GM08714 (cell line): ENCODE measurements around the gene SLC25A26.

Experiments
- H3K4me3 ChIP-seq: fragments of 200-500 bp; sonication (Bioruptor generic); 2 replicates; pipeline ENCODE4 v1.5.1; 2014; ENCODE audit warnings: mild to moderate bottlenecking, low read length, inconsistent platforms
- ZNF274 ChIP-seq: IDR thresholded peaks from 2 replicates; pipeline ENCODE4 v1.6.1; 2012; ENCODE audit warnings: mild to moderate bottlenecking, low read depth, low read length

Gene SLC25A26

GRCh38 chr3:66312039-66312438, 91.2 kb downstream of the SLC25A26 start:
- no peak overlapping the region for H3K4me3 ChIP-seq
- TF ChIP-seq ZNF274: no peak

- TF ChIP-seq ZNF274: no peak
- H3K4me3 ChIP-seq: no peak overlapping the region
Measured at GRCh38 chr3:66314455-66314854, 93.7 kb downstream of the SLC25A26 start.

- TF ChIP-seq ZNF274: no peak
- no peak overlapping the region for H3K4me3 ChIP-seq
Measured at GRCh38 chr3:66317750-66318376, 97.1 kb downstream of the SLC25A26 start.

DNA sequence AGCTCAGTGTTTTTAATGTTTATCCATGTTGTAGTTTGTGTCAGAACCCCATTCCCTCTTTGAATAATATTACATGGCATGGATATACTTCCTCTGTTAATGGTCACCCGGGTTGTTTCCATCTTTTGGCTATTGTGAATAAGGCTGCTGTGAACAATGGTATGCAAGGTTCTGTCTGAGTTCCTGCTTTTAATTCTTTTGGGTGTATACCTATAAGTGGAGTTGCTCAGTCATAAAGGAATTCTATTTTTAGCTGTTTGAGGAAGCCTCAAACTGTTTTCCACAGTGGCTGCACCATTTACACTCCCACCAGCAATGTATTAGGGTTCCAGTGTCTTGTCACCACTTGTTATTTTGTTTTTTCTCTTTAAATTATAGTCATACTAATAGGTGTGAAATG, 99.6 kb downstream of the SLC25A26 start:
- TF ChIP-seq ZNF274: no peak
- H3K4me3 ChIP-seq: no peak overlapping the region

GRCh38 chr3:66322436-66322835, 101.6 kb downstream of the SLC25A26 start:
- H3K4me3 ChIP-seq: no peak overlapping the region
- TF ChIP-seq ZNF274: no peak

DNA sequence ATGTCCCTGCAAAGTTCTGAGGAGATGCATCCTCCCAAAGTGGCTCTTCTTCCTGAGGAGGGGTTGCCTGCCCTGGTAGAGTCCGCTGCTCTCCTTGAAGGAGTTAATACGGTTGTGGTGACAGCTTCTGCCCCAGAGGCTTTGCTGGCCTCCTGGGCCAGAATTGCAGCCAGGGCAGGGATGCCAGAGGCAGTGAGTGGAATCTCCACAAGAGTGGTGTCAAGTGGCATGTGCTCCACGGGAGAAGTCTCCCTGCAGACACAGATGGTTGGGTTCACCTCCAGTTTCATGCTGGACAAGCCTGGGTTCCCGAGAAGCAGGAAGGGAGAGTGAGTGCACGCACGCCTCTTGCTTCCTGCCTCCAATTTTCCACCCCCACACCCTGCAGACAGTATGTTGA, 105.5 kb downstream of the SLC25A26 start:
- no peak overlapping the region for H3K4me3 ChIP-seq
- no peak for TF ChIP-seq ZNF274

DNA sequence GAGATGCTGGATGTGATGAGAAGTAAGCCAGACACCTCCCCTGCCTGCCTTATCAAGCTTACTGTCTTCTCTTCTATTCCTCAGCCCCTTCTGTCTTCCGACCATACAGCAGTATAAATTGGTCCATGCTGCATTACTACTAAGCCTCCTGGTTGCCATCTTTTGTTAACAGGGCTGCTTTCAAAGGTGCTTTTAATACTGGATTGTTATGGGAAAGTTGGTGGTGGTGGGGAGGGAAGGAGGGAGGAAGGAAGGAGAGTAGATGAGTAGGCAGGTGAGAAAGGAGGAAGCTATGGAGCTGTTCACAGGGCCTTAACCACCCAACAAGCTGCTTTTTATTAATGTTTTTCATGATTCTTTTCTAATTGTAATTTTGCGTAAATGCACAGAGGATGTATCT, 114.9 kb downstream of the SLC25A26 start:
- H3K4me3 ChIP-seq: no peak overlapping the region
- no peak for TF ChIP-seq ZNF274

DNA sequence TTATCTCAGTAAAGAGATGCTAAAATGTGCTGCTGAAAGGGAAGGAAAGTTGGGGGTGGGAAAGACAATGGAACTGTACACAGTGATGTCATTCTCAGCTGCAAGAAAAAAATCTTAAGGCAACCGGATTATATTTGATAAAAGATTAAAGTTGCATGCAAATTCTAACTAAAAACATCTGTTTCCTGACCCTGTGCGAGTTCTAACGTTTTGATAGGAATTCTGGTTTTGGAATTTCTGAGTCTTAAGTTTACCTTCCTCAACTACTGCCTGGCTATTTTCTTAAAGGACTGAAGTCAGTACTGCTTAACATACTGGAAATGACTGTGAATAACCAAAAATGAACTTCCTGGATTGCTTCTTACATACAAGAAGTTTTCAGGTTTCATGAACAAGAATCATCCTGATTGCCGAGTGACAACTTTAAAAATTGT, 115.5 kb downstream of the SLC25A26 start:
- TF ChIP-seq ZNF274: no peak
- no peak overlapping the region for H3K4me3 ChIP-seq

DNA sequence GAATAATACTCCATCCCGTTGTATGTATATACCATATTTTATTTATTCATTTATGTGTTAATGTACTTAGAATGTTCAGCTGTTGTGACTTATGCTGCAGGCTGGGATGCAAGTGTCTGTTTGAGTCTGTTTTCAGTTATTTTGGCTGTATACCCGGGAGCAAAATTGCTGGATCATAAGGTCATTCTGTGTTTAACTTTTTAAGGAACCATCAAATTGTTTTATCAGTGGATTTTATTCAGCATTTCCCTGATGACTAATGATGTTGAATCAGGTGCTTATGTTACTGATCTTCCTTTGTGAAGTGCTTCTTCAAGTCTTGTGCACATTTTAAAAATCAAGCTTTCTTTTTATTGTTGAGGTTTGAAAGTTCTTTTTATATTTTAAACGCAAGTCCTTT, 118.1 kb downstream of the SLC25A26 start:
- no peak for TF ChIP-seq ZNF274
- no peak overlapping the region for H3K4me3 ChIP-seq

- no peak for TF ChIP-seq ZNF274
- no peak overlapping the region for H3K4me3 ChIP-seq
Measured at GRCh38 chr3:66342717-66343356, 122.0 kb downstream of the SLC25A26 start.

- no peak for TF ChIP-seq ZNF274
- H3K4me3 ChIP-seq: no peak overlapping the region
Measured at GRCh38 chr3:66344391-66344811, 123.6 kb downstream of the SLC25A26 start.

- no peak overlapping the region for H3K4me3 ChIP-seq
- TF ChIP-seq ZNF274: no peak
Measured at GRCh38 chr3:66344848-66345578, 124.2 kb downstream of the SLC25A26 start.

GRCh38 chr3:66348704-66349103, 127.9 kb downstream of the SLC25A26 start:
- no peak overlapping the region for H3K4me3 ChIP-seq
- no peak for TF ChIP-seq ZNF274

GRCh38 chr3:66350601-66351000, 129.8 kb downstream of the SLC25A26 start:
- no peak overlapping the region for H3K4me3 ChIP-seq
- TF ChIP-seq ZNF274: no peak

DNA sequence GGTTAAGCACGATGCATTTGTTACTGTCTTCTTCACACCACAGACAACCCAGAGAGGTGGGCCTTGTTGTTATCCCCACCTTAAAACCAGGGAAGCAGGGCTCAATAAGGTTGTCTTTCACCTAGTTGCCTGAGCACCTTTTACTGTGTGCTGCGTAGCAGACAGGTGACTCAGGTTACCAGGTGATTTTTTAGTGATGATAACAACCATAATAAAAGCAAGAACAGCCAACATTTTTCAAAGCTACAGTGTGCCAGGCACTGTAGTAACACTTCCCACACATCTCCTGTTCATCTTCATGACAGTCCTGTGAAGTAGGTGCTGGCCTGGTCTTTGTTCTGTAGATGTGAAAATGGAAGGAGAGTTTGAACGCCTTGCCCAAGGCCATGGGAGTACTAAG, 132.2 kb downstream of the SLC25A26 start:
- TF ChIP-seq ZNF274: no peak
- no peak overlapping the region for H3K4me3 ChIP-seq
